Stimulated activated CD8-positive, alpha-beta memory T cell treated with anti-CD3 and anti-CD28 coated beads, Interleukin-4, amount 100 ng/mL, for 24 hours (primary cell): ENCODE results near the gene FRMPD1.

Experiments
- DNase-seq: peaks from one replicate; pipeline ENCODE4 v3.0.0-alpha.2; 2020; ENCODE audit warnings: low read depth

FRMPD1 gene

GRCh38 chr9:37787059-37787458 is 136.3 kb downstream of the FRMPD1 start:
- DNase-seq = no peak

GRCh38 chr9:37788332-37788731 is 137.6 kb downstream of the FRMPD1 start:
- no peak for DNase-seq

GRCh38 chr9:37790096-37790495 is 139.3 kb downstream of the FRMPD1 start:
- DNase-seq = no peak

GRCh38 chr9:37792122-37792521 is 141.4 kb downstream of the FRMPD1 start:
- DNase-seq = no peak

- DNase-seq = no peak
Measured at GRCh38 chr9:37796232-37796631, 145.5 kb downstream of the FRMPD1 start.
